Spleen (tissue), 11 donors: ENCODE results near the gene SLC35F3. TPM values are rescaled to one million over a fixed set of nuclear protein-coding genes. Genes with fewer than 3 reads are reported as not detected.

Experiments
- DNase-seq: peaks from one replicate; pipeline ENCODE4 v3.0.0-alpha.2; 2020
- H3K27ac ChIP-seq, 8 donors: fragments of 200-600 bp; sonication (generic) in 7 of 8; 1 replicate in 4 of 8; 2 replicates in 4 of 8; pipeline versions ENCODE4 v1.5.0 to v1.8.0; 2016 to 2021; ENCODE audit warnings: inconsistent platforms in 4 of 8, mild to moderate bottlenecking in 4 of 8, moderate library complexity in 1 of 8
- H3K27me3 ChIP-seq, 7 donors: fragments of 200-600 bp; sonication (generic) in 6 of 7; replicated peaks in 1 of 7; 1 replicate in 4 of 7; 2 replicates in 3 of 7; pipeline versions ENCODE4 v1.5.0 to v1.8.0; 2016 to 2021; ENCODE audit warnings: inconsistent platforms in 3 of 7, mild to moderate bottlenecking in 1 of 7
- H3K36me3 ChIP-seq, 6 donors: fragments of 200-600 bp; sonication (generic) in 5 of 6; 1 replicate in 4 of 6; 2 replicates in 2 of 6; pipeline versions ENCODE4 v1.5.0 to v1.8.0; 2016 to 2021; ENCODE audit warnings: inconsistent platforms in 2 of 6
- H3K4me1 ChIP-seq, 6 donors: fragments of 200-600 bp; sonication (generic) in 5 of 6; 1 replicate in 3 of 6; 2 replicates in 3 of 6; pipeline versions ENCODE4 v1.5.0 to v1.8.0; 2016 to 2021; ENCODE audit warnings: inconsistent platforms in 3 of 6
- H3K4me3 ChIP-seq, 8 donors: fragments of 200-600 bp; sonication (generic) in 7 of 8; 1 replicate in 4 of 8; 2 replicates in 4 of 8; pipeline versions ENCODE4 v1.5.0 to v1.8.0; 2016 to 2021; ENCODE audit warnings: inconsistent platforms in 4 of 8, mild to moderate bottlenecking in 4 of 8, moderate library complexity in 2 of 8
- H3K9me3 ChIP-seq, 8 donors: fragments of 200-600 bp; sonication (generic) in 7 of 8; 1 replicate in 4 of 8; 2 replicates in 4 of 8; pipeline versions ENCODE4 v1.5.0 to v1.8.0; 2016 to 2021; ENCODE audit warnings: inconsistent platforms in 4 of 8
- POLR2A ChIP-seq, 3 donors: fragments of 450-650 bp; IDR thresholded peaks; one replicate each; pipeline ENCODE4 v1.5.1; 2017; ENCODE audit warnings: antibody characterized with exemption in 3 of 3, mild to moderate bottlenecking in 1 of 3
- POLR2AphosphoS5 ChIP-seq, 3 donors: sonication (generic); formaldehyde crosslinking; IDR thresholded peaks; one replicate each; pipeline ENCODE4 v1.5.1; 2017; ENCODE audit warnings: antibody characterized with exemption in 3 of 3
- WGBS, 5 donors: extraction: QIAGEN DNeasy Blood & Tissue Kit in 3 of 5; methylation state at CpG; one replicate each; pipeline versions ENCODE4 v1.1.5 to v1.1.7; 2013 to 2018; 5-methylcytosine and 5-hydroxymethylcytosine counted together
- intact Hi-C: fragments of 100-400 bp; cut with DNase I; formaldehyde crosslinking; loops from one replicate; pipeline ENCODE4 v1.15.0; 2023; ENCODE audit warnings: low total_unique reads
- polyA plus RNA-seq, 3 donors: library from polyadenylated mRNA; stranded (reverse); fragments of 200-250 nt; gene quantifications; one replicate each; pipeline ENCODE4 v1.2.1, GENCODE V29; 2013
- total RNA-seq, 7 donors: library from RNA; depleted of rRNA in 3 of 7; stranded (reverse); fragments of >200 nt in 3 of 7; fragmentation: NEBNext Ultra II Directional in 4 of 7; extraction: Animal tissue kit (Norgen Biotek cat#: 25700) in 4 of 7; gene quantifications; one replicate each; pipeline versions ENCODE4 v1.1.0 to v1.2.1, GENCODE V29; 2016 to 2021
- TF ChIP-seq, protein P1 (sequence below), 11 experiments: fragments of 200-600 bp in 7 of 11; fragments of 450-650 bp in 4 of 11; sonication (generic) in 4 of 11; IDR thresholded peaks in 8 of 11; conservative IDR thresholded peaks in 3 of 11; 1 replicate in 7 of 11; 2 replicates in 4 of 11; pipeline versions ENCODE4 v1.4.0 to v1.8.0; 2016 to 2021; ENCODE audit warnings: antibody characterized with exemption in 11 of 11, inconsistent platforms in 4 of 11, mild to moderate bottlenecking in 1 of 11
- donor health status: healthy with polysubstance abuse.
- donor health status: DM: no; HTN: no; CAD: no; lungs with moderate emphysema.
- donor health status: DM: no; HTN: no; CAD: no.
- donor health status: Bipolar disorder and iron deficiency.
- donor health status: healthy.
- donor health status: DM: no; HTN: no; CAD: no.
- donor health status: DM: yes; HTN: yes; CAD: no.

The SLC35F3 gene
- total and polyA plus RNA-seq, 10 donors, result 0.03 to 0.44 (median 0.11) TPM; not detected in 5

DNA sequence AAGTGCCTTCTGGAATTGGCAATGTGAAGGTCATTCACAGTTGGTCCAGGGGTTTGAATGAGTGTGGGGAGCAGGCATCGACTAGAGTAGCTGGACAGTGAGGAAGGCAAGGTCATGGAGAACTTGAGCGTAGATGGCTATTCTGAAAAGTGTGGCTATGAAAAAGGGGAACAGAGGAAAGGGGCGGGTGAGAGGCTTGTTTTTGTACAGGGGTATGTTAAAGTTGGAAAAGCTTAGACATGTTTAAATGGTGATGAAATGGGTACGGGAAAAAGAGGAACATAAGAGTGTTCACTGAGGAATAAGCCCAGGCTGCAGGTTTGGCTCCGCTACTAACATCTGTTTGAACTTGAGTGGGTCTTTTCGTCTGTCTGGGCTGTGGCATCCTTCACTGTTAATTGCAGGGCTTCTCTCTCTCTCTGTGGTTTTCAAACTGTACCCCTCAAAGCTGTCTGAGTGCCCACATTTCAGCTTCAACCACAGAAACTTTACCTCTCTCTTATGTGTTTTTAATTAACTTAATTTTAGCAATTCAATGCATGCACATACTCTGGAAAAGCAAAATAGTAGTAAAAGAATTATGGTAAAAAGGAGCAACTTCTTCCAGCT lies 398.0 kb downstream of the SLC35F3 start:
- 30 to 52% (median 37%) methylated on average over 6 of the region's 6 CpGs for WGBS, 5 donors
- intact Hi-C loops, result no loop called here

DNA sequence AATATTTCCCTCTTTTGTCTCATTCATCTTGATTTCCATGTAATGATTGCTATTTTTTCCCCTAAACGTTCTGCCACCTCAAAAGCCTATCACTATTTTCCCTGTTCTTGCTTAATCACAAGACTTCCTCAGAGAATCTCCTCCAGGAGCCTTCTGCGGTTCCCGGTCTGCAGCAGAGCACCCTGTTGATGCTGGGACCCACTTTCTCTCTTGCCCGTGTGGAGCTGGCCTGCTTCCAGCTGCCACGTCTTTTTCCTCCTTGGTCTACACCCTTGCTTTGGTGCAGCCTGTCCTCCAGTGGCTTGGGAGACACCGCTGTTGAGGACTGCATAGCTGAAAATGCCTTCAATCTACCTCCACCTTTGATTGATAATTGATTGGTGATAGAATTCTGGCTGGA lies 398.8 kb downstream of the SLC35F3 start:
- intact Hi-C loops, result no loop called here
- H3K27me3 ChIP-seq, result no peaks in the 10 kb centered on the region
- peaks cover 0 to 13% (median 0%) of the 10 kb centered on the region in 6 donors for H3K4me1 ChIP-seq
- H3K27ac ChIP-seq, result no peak overlapping the region
- H3K9me3 ChIP-seq, result peaks cover 0 to 11% (median 0%) of the 10 kb centered on the region in 8 donors
- no peaks in the 10 kb centered on the region for H3K36me3 ChIP-seq
- DNase-seq, result no peak
- TF ChIP-seq POLR2A (IDR thresholded peaks at IDR 0.05), result no peak
- no peak for TF ChIP-seq POLR2AphosphoS5 (IDR thresholded peaks at IDR 0.05)
- TF ChIP-seq, protein P1, sequence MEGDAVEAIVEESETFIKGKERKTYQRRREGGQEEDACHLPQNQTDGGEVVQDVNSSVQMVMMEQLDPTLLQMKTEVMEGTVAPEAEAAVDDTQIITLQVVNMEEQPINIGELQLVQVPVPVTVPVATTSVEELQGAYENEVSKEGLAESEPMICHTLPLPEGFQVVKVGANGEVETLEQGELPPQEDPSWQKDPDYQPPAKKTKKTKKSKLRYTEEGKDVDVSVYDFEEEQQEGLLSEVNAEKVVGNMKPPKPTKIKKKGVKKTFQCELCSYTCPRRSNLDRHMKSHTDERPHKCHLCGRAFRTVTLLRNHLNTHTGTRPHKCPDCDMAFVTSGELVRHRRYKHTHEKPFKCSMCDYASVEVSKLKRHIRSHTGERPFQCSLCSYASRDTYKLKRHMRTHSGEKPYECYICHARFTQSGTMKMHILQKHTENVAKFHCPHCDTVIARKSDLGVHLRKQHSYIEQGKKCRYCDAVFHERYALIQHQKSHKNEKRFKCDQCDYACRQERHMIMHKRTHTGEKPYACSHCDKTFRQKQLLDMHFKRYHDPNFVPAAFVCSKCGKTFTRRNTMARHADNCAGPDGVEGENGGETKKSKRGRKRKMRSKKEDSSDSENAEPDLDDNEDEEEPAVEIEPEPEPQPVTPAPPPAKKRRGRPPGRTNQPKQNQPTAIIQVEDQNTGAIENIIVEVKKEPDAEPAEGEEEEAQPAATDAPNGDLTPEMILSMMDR (IDR thresholded peaks at IDR 0.05 in 8 of 11, conservative IDR thresholded peaks at IDR 0.05 in 3 of 11), result no peak
- no peak overlapping the region for H3K4me3 ChIP-seq
- 34 to 54% (median 38%) methylated on average over 6 of the region's 6 CpGs for WGBS, 5 donors

More for the DNA sequence above, 398.0 kb downstream of the SLC35F3 start:
- Histone ChIP-seq H3K4me1 (peaks cover 0 to 13% (median 0%) of the 10 kb centered on the region in 6 donors), H3K36me3 (no peaks in the 10 kb centered on the region), H3K27me3 (no peaks in the 10 kb centered on the region), H3K9me3 (peaks cover 0 to 11% (median 0%) of the 10 kb centered on the region in 8 donors), H3K4me3 (no peak overlapping the region), H3K27ac (no peak overlapping the region)
- DNase-seq, result no peak
- TF ChIP-seq POLR2AphosphoS5 (IDR thresholded peaks at IDR 0.05) (no peak), POLR2A (IDR thresholded peaks at IDR 0.05) (no peak)
- TF ChIP-seq, protein P1 (IDR thresholded peaks at IDR 0.05 in 8 of 11, conservative IDR thresholded peaks at IDR 0.05 in 3 of 11), result no peak

DNA sequence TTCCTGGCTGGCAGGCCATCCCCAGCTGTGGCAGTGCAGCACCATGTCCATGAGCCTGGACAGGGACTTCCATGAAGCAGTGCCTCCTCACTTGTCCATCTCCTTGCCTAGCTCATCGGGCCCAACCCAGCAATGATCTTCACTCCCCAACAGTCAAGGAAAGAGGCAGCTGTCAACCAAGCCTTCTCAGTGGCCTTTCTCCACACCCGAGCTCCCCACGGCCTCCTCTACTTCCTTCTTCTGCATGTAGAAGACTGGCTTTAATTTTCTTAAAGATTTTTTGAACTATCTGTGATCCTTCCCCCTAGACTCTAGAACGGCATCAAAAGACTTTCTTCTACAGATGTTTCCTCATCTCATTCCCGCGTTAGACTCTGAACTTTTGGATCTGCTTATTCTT lies 403.2 kb downstream of the SLC35F3 start:
- peaks cover 0 to 3% (median 0%) of the 10 kb centered on the region in 7 donors for H3K27me3 ChIP-seq
- no peak for DNase-seq
- TF ChIP-seq POLR2A (IDR thresholded peaks at IDR 0.05) (no peak), POLR2AphosphoS5 (IDR thresholded peaks at IDR 0.05) (no peak)
- TF ChIP-seq, protein P1 (IDR thresholded peaks at IDR 0.05 in 8 of 11, conservative IDR thresholded peaks at IDR 0.05 in 3 of 11), result no peak
- no peak overlapping the region for H3K27ac ChIP-seq
- H3K4me1 ChIP-seq, result peaks cover 0 to 18% (median 8%) of the 10 kb centered on the region in 6 donors
- no peaks in the 10 kb centered on the region for H3K36me3 ChIP-seq
- H3K9me3 ChIP-seq, result no peaks in the 10 kb centered on the region
- H3K4me3 ChIP-seq, result no peak overlapping the region
- WGBS, 5 donors, result 63 to 77% (median 71%) methylated on average over 6 of the region's 6 CpGs
- intact Hi-C loops, result no loop called here

DNA sequence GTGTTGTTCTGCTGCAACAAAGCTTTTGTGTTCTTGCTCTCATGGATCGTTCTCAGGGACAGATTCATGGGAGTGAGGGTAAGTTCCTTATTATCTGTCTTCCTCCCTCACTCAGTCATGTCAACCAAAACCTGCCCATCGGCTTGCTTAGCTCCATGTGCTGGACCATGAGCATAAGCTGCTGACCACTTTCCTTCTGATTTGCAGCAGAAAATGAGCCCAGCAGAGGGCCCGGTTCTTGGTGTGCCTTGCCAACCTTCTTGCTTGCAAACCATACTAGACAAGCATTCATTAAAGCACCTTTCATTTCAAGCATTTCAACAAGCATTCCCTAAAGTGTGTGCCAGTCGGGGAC lies 404.7 kb downstream of the SLC35F3 start:
- no peak overlapping the region for H3K4me3 ChIP-seq
- no peak for DNase-seq
- H3K36me3 ChIP-seq, result no peaks in the 10 kb centered on the region
- peaks cover 0 to 19% (median 8%) of the 10 kb centered on the region in 6 donors for H3K4me1 ChIP-seq
- WGBS, 5 donors, result 77 to 91% (median 80%) methylated on average over 4 of the region's 4 CpGs
- TF ChIP-seq, protein P1 (IDR thresholded peaks at IDR 0.05 in 8 of 11, conservative IDR thresholded peaks at IDR 0.05 in 3 of 11), result no peak
- no peak for TF ChIP-seq POLR2AphosphoS5 (IDR thresholded peaks at IDR 0.05)
- H3K9me3 ChIP-seq, result no peaks in the 10 kb centered on the region
- intact Hi-C loops, result no loop called here
- H3K27ac ChIP-seq, result no peak overlapping the region
- H3K27me3 ChIP-seq, result peaks cover 0 to 3% (median 0%) of the 10 kb centered on the region in 7 donors
